ENCODE results near the gene SEMA3B.
A peak's percentile ranks its signal among the peaks of the same experiment; 100 is the strongest.

The SEMA3B gene

GRCh38 chr3:50298836-50299637, 30.1 kb downstream of the SEMA3B start, which contains the start of the genes HYAL3 and NAA80:
TSS of gene HYAL3 (minus strand) at chr3:50299405. CDS start at chr3:50295602, 3,803 bp downstream.
TSS of gene NAA80 (minus strand) at chr3:50299405. CDS start at chr3:50297463, 1,942 bp downstream.
- ATAC-seq = peak; percentile 90
- no peak for TF ChIP-seq ZNF70 (CRISPR knock-in tag; IDR thresholded peaks at IDR 0.05)
- peak; percentile 93 for TF ChIP-seq ZNF8 (CRISPR knock-in tag; IDR thresholded peaks at IDR 0.05)
- TF ChIP-seq ZFP3 (CRISPR knock-in tag; IDR thresholded peaks at IDR 0.05) = 0 out of 2 replicates have a peak, but pooled peaks have one; percentile 26

DNA sequence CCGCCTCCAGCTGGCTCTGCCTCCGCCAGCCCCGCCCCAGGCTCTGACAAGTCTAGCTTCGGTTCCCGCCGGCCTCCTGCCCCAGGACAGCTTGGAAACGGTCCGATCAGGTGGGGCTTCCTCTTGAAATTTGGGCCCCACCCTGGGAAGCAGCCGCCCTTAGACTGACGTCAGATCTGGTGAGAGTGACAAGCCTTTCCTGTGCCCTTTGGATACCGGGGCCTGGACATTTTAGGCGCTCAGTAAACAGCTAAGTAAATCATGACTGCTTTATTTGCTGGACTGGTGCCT, 30.6 kb downstream of the SEMA3B start:
- ATAC-seq = no peak
- TF ChIP-seq CREB5 (CRISPR knock-in tag; IDR thresholded peaks at IDR 0.05; ENCODE audit: low read depth) = no peak
- TF ChIP-seq ZNF8 (CRISPR knock-in tag; IDR thresholded peaks at IDR 0.05) = no peak
- no peak for TF ChIP-seq TOX (CRISPR knock-in tag; IDR thresholded peaks at IDR 0.05; ENCODE audit: borderline replicate concordance)
- no peak for TF ChIP-seq TSHZ2 (CRISPR knock-in tag; IDR thresholded peaks at IDR 0.05)

GRCh38 chr3:50299929-50300680, 31.2 kb downstream of the SEMA3B start:
- ATAC-seq = no peak

GRCh38 chr3:50300681-50301254, 31.8 kb downstream of the SEMA3B start:
- ATAC-seq = no peak
- TF ChIP-seq POU6F1 (CRISPR knock-in tag; IDR thresholded peaks at IDR 0.05; ENCODE audit: borderline replicate concordance, low read depth) (no peak), ISL1 (CRISPR knock-in tag; IDR thresholded peaks at IDR 0.05) (no peak), ZNF70 (CRISPR knock-in tag; IDR thresholded peaks at IDR 0.05) (no peak), ARNTL (CRISPR knock-in tag; IDR thresholded peaks at IDR 0.05; ENCODE audit: borderline replicate concordance, low read depth) (no peak), TOX (CRISPR knock-in tag; IDR thresholded peaks at IDR 0.05; ENCODE audit: borderline replicate concordance) (no peak), TCF4 (CRISPR knock-in tag; IDR thresholded peaks at IDR 0.05; ENCODE audit: borderline replicate concordance) (no peak), RARB (CRISPR knock-in tag; IDR thresholded peaks at IDR 0.05) (no peak), SNAI2 (CRISPR knock-in tag; IDR thresholded peaks at IDR 0.05) (no peak), PPARA (CRISPR knock-in tag; IDR thresholded peaks at IDR 0.05; ENCODE audit: borderline replicate concordance) (no peak)

More at GRCh38 chr3:50299929-50300680, 31.2 kb downstream of the SEMA3B start:
- TF ChIP-seq POU6F1 (CRISPR knock-in tag; IDR thresholded peaks at IDR 0.05; ENCODE audit: borderline replicate concordance, low read depth) (no peak), CREB5 (CRISPR knock-in tag; IDR thresholded peaks at IDR 0.05; ENCODE audit: low read depth) (no peak), ISL1 (CRISPR knock-in tag; IDR thresholded peaks at IDR 0.05) (no peak), TOX (CRISPR knock-in tag; IDR thresholded peaks at IDR 0.05; ENCODE audit: borderline replicate concordance) (no peak)
- TF ChIP-seq, protein P1, sequence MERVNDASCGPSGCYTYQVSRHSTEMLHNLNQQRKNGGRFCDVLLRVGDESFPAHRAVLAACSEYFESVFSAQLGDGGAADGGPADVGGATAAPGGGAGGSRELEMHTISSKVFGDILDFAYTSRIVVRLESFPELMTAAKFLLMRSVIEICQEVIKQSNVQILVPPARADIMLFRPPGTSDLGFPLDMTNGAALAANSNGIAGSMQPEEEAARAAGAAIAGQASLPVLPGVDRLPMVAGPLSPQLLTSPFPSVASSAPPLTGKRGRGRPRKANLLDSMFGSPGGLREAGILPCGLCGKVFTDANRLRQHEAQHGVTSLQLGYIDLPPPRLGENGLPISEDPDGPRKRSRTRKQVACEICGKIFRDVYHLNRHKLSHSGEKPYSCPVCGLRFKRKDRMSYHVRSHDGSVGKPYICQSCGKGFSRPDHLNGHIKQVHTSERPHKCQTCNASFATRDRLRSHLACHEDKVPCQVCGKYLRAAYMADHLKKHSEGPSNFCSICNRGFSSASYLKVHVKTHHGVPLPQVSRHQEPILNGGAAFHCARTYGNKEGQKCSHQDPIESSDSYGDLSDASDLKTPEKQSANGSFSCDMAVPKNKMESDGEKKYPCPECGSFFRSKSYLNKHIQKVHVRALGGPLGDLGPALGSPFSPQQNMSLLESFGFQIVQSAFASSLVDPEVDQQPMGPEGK (CRISPR knock-in tag; IDR thresholded peaks at IDR 0.05; ENCODE audit: borderline replicate concordance) = no peak
